GM12892 (cell line): ENCODE data around the gene NOVA2.
A peak's percentile ranks its signal among the peaks of the same experiment; 100 is the strongest.

Experiments used
- DNase-seq: peaks from one replicate; pipeline ENCODE4 v3.0.0; 2011; ENCODE audit not compliant: insufficient read length
- FAIRE-seq: peaks from 2 replicates; lab custom pipeline; 2011; peaks lifted over from hg19 to GRCh38; lab: Jason Lieb, UNC
- POLR2A ChIP-seq: IDR thresholded peaks from 2 replicates; pipeline ENCODE4 v1.6.1; 2011; ENCODE audit warnings: low read depth, low read length, control low read depth
- POLR2AphosphoS5 ChIP-seq: IDR thresholded peaks from 2 replicates; pipeline ENCODE4 v1.6.1; 2011; ENCODE audit warnings: low read depth, low read length, control low read depth
- TAF1 ChIP-seq: IDR thresholded peaks from 2 replicates; pipeline ENCODE4 v1.6.1; 2011; ENCODE audit warnings: low read depth, mild to moderate bottlenecking, control low read depth, low read length, borderline replicate concordance

NOVA2 gene

GRCh38 chr19:45933759-45934158, 39.9 kb downstream of the NOVA2 start:
- DNase-seq (no peak), FAIRE-seq (no peak)
- TF ChIP-seq POLR2AphosphoS5 = no peak
- TF ChIP-seq TAF1 = no peak
- TF ChIP-seq POLR2A = no peak

GRCh38 chr19:45931055-45931454, 42.6 kb downstream of the NOVA2 start:
- FAIRE-seq (no peak), DNase-seq (no peak)
- TF ChIP-seq TAF1 (no peak), POLR2A (no peak), POLR2AphosphoS5 (no peak)

- FAIRE-seq (no peak), DNase-seq (no peak)
- no peak for TF ChIP-seq POLR2AphosphoS5
- TF ChIP-seq POLR2A = no peak
- no peak for TF ChIP-seq TAF1
Measured at GRCh38 chr19:45929247-45929646, 44.4 kb downstream of the NOVA2 start.

GRCh38 chr19:45927565-45928261, 46.0 kb downstream of the NOVA2 start:
- TF ChIP-seq POLR2A (peak; percentile 73), TAF1 (no peak), POLR2AphosphoS5 (0 out of 2 replicates have a peak, but pooled peaks have one; percentile 36)
- peak; percentile 98 for DNase-seq
- peak; percentile 98 for FAIRE-seq

GRCh38 chr19:45924891-45925447, 48.7 kb downstream of the NOVA2 start:
- DNase-seq = no peak
- TF ChIP-seq TAF1 (no peak), POLR2A (no peak), POLR2AphosphoS5 (no peak)
- no peak for FAIRE-seq

GRCh38 chr19:45922281-45922680, 51.4 kb downstream of the NOVA2 start:
- DNase-seq (no peak), FAIRE-seq (no peak)
- TF ChIP-seq POLR2AphosphoS5 (no peak), TAF1 (no peak), POLR2A (no peak)

- DNase-seq = no peak
- TF ChIP-seq POLR2A (no peak), TAF1 (no peak), POLR2AphosphoS5 (no peak)
- FAIRE-seq = no peak
Measured at GRCh38 chr19:45920458-45920857, 53.2 kb downstream of the NOVA2 start.

- TF ChIP-seq POLR2AphosphoS5 (no peak), TAF1 (no peak), POLR2A (no peak)
- FAIRE-seq = no peak
- DNase-seq = no peak
Measured at GRCh38 chr19:45919678-45920077, 54.0 kb downstream of the NOVA2 start.

GRCh38 chr19:45918721-45919120, 54.9 kb downstream of the NOVA2 start:
- DNase-seq = no peak
- no peak for TF ChIP-seq POLR2A
- TF ChIP-seq POLR2AphosphoS5 = no peak
- FAIRE-seq = no peak

GRCh38 chr19:45917421-45918091, 56.1 kb downstream of the NOVA2 start:
- DNase-seq = no peak

GRCh38 chr19:45913874-45914830, 59.5 kb downstream of the NOVA2 start, which contains the start of gene NANOS2:
Gene NANOS2 (minus strand): TSS chr19:45914778. CDS start chr19:45914693, 85 bp downstream.
- FAIRE-seq (no peak), DNase-seq (no peak)
- no peak for TF ChIP-seq POLR2AphosphoS5
- no peak for TF ChIP-seq TAF1
- no peak for TF ChIP-seq POLR2A

More at GRCh38 chr19:45917421-45918091, 56.1 kb downstream of the NOVA2 start:
- TF ChIP-seq POLR2AphosphoS5 = no peak
- no peak for TF ChIP-seq TAF1
- no peak for TF ChIP-seq POLR2A
- FAIRE-seq = no peak
